ENCODE data around the gene PBX2.

DNA sequence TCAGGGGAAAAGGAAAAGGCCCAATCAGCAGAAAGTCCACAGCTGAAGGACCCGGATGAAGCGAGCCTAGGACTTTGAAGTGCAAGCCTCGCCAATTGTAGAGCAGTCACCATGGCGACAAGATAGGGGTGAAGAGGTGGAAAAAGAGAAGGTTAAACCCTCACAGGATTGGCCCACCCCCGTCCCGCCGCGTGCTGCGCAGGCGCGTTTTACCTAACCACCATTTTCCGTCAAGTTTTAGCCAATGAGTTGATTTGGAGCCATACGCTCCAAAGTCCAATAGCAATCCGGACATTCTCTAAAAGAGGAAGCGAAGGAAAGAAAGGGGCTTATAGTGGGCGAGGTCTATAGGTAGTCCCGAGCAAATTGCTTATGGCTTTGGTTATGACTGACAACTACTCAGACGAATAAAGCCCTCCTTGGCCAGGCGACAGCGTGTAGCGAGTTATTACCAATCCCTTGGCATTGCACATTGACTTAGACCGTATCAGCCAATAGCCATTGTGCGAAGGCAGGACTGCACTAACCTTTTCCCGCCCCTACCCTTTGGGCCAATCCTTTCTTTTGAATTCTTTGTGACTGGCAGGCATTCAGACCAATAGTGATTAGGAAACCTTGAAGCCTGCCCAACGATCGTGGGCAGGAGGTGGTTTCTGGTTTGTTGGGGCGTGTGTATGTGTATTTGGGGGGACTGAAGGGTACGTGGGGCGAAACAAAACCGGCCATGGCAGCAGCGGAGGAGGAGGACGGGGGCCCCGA lies 12.0 kb downstream of the PBX2 start, which contains the start of gene RNF5:
- TF ChIP-seq EZH2phosphoT487 (IDR thresholded peaks at IDR 0.05; ENCODE audit: insufficient read depth, low read depth) (no peak), EZH2 (IDR thresholded peaks at IDR 0.05; ENCODE audit: insufficient read depth, poor library complexity, severe bottlenecking) (no peak)
